Measurements from ENCODE around the gene PANK1.

GRCh38 chr10:89537364-89537763 is 107.7 kb downstream of the PANK1 start:
- TF ChIP-seq CTCF (IDR thresholded peaks at IDR 0.05; ENCODE audit: low read length) (no peak), EZH2 (optimal IDR thresholded peaks at IDR 0.05; ENCODE audit: low read depth, low read length) (no peak), EZH2phosphoT487 (IDR thresholded peaks at IDR 0.05; ENCODE audit: low read length) (no peak)
